Adrenal gland (tissue), 5 donors: ENCODE data around the gene PRDM15.

ENCODE experiments used
- CTCF ChIP-seq, 6 experiments: fragments of 450-650 bp in 4 of 6; fragments of 200-600 bp in 2 of 6; sonication (generic) in 1 of 6; IDR thresholded peaks; 1 replicate in 5 of 6; 2 replicates in 1 of 6; pipeline versions ENCODE4 v1.5.1 to v1.8.0; 2016 to 2021; ENCODE audit warnings: antibody characterized with exemption in 6 of 6, mild to moderate bottlenecking in 2 of 6, moderate library complexity in 1 of 6
- POLR2A ChIP-seq, 2 donors: fragments of 450-650 bp; IDR thresholded peaks; one replicate each; pipeline ENCODE4 v1.6.1; 2017; ENCODE audit warnings: antibody characterized with exemption in 2 of 2, mild to moderate bottlenecking in 2 of 2, moderate library complexity in 1 of 2
- donor health status: DM: no; HTN: no; CAD: no.

GRCh38 chr21:41843584-41843983 is 35.6 kb downstream of the PRDM15 start:
- TF ChIP-seq CTCF (IDR thresholded peaks at IDR 0.05) = no peak
- no peak for TF ChIP-seq POLR2A (IDR thresholded peaks at IDR 0.05)
